C1 segment of cervical spinal cord (tissue), 14 donors: ENCODE results near the gene IL17RB.

Source experiments
- DNase-seq, 14 donors: peaks; one replicate each; lab custom pipeline; 2025; lab: John Stamatoyannopoulos, UW

The IL17RB gene

DNA sequence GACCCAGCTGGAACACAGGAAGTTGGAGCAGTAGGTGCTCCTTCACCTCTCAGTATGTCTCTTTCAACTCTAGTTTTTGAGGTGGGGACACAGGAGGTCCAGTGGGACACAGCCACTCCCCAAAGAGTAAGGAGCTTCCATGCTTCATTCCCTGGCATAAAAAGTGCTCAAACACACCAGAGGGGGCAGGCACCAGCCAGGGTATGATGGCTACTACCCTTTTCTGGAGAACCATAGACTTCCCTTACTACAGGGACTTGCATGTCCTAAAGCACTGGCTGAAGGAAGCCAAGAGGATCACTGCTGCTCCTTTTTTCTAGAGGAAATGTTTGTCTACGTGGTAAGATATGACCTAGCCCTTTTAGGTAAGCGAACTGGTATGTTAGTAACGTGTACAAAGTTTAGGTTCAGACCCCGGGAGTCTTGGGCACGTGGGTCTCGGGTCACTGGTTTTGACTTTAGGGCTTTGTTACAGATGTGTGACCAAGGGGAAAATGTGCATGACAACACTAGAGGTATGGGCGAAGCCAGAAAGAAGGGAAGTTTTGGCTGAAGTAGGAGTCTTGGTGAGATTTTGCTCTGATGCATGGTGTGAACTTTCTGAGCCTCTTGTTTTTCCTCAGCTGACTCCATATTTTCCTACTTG, 11.9 kb downstream of the IL17RB start:
- DNase-seq = no peak

DNA sequence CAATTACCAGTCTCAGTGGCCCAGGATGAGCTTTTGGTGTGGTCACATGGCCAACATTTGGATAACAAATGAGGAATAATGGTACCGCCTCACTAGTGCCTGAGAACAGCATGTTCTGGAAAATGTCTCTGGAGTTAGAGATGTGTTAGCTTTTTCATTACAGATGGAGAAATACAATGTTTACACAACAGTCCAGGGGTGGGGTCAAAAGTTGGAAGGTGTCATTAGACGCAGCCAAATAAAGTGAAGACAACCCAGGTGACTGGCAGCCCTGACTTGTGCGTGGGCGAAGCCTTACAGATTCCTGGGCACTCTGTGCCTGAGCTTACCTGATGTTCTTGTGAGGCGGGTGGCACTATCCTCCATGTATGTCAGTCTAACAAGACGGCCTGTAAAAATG, 12.8 kb downstream of the IL17RB start:
- no peak for DNase-seq

DNA sequence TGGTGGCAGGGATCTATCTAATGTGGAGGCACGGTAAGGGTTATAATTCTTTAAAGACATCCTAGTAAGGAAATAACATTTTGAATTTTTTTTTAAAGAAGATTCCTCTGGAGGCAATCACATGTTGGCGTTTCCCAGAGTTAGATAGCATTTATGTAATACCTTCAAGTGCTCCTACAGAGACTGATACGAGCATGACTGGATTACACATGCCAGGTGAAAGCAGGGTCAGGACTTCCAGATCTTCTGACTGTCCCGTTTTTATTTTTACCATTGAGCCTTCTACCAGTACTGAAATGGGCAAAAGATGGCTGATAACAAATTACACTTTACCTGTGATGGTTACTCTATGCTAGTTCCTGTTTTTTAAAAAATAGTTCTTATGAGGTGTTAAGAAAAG, 13.8 kb downstream of the IL17RB start:
- DNase-seq = no peak

DNA sequence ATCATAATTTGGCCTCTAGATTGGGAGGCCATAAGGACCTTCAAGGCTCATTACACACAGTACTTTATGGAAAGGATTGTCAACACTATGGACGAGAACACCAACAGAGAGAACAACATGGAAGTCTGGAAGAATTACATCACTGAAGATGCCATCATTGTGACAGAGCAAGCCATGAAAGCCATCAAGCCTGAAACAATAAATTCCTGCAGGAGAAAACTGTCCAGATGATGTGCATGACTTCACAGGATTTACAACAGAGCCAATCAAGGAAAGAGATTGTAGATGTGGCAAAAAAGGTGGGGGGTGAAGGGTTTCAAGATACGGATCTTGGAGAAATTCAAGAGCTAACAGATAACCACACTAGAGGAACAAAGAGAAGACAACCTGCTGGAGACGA, 15.9 kb downstream of the IL17RB start:
- no peak for DNase-seq

DNA sequence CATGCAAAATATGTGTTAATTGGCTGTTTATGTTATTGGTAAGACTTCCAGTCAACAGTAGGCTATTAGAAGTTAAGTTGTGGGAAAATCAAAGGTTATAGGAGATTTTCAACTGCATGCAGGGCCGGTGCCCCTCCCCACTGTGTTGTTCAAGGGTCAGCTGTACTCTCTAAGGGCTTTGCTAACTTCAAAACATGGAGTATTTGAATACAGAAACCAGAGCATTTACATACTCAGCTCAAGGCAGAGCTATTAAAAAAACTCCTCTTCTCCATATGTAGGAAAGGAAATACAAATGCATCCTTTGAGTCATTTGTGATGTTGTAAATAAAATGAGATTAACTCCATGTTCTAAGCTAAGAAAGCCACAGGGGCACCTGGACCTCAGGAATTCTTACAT, 16.8 kb downstream of the IL17RB start:
- no peak for DNase-seq

DNA sequence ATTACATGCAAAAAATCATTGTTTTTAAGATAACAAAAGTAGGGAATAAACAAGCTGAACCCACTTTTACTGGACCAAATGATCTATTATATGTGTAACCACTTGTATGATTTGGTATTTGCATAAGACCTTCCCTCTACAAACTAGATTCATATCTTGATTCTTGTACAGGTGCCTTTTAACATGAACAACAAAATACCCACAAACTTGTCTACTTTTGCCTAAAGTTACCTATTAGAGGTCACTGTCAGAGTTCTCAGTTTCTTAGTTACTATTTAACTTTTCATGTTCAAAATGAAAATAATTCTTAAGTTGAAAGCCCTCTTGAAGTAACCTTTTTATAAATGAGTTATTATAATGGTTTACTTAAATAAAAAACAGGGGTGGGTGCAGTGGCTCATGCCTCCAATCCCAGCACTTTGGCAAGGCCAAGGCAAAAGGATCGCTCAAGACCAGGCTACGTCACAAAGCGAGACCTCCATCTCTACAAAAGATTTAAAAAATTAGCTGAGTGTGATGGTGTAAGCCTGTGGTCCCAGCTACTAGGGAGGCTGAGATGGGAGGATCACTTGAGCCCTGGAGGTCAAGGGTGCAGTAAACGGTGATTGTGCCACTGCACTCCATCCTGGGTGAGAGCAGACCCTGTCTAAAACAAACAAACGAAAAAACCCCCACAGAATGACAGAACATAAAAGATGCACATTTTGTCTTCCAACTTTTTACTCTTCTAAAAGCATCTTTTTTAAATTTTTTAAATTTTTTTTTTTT, 19.5 kb downstream of the IL17RB start:
- DNase-seq = no peak

DNA sequence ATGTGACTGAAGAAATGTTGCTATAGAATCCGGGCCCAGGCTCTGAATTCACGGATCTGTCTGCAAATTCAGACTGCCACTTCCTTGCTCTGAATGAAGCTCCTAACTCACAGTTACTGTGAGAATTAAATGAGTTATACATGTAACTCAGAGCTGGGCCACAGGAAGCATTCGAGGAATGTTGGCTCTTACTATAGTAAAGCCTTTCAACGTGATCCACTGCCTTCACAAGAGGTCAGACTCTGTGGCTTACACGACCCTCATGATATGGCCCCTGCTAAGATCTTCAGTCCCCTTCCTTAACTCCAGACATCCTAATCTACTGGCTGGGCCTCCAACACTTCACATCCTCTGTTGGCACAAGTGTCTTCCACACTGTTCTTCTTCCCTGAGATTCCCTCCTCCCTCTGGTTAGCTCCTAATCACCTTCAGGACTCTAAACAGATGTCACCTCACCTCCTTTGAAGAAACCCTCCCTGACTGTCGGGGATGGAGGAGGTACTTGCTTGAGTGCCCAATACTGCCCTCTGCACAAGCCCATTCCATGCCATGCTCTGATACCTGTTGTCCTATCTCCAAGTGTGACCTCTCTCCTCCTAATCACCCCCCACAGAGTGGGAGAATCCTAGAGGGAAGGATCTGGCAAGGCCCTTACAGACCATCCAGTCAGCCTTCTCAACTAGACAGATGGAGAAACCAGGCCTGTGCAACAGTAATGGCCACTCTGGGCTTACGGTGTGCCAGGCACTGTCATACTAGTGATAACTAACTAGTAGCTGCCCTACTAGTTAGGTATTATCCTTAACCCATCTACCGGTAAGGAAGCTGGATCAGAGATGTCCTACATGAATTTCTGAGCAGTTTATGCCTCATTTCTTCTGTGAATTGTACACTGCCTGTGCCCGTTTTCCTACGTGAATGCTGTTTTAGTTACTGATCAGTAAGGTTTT, 34.3 kb downstream of the IL17RB start:
- DNase-seq = peak in 1 of 14 donors; percentile 3

DNA sequence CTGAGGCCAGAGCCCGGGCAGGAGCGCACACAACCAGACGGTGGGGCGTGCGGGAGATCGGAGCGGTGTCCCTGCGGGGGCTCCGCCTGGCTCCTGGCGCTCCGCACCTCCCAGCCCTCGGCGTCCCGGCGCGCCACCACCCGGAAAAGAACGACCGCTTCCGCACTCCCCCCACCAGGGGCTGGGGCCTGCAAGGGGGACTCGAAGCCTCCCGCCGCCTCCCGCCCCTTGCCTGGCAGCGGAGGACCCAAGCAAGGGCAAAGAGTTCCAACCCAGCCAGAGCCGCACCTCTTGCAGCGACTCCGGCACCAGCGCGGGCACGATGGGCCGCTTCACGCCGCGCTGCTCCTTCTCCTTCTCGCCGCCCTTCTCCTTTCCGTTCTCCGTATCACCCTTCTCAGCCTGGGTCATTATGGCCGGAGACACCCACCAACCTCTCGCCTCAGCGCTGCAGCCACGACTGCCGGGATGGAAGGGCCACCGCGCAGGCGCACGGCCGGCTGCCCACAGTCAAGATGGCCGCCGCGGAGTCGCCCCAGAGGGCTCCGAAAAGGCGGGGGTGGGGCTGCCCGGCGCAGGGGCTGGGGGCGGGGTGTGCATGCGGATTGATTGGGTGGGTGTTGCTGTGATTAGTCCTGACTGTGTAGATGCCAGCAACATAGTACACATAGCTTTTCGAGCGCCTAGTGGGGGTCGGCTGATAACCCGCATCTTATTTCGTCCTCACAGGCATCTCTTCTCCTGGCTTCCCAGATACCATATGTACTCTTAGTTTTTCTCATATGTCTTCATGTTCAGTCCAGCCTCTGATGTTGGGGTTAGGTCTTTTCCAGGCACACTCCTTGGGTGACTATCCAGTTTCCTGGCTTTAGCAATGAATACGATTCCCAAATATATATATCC, 35.6 kb downstream of the IL17RB start, which contains the start of gene ACTR8:
ACTR8 (minus strand) TSS at position 462 of the 903 bp plus-strand sequence; CDS start at position 411, 51 bp downstream.
- peak; percentile 21 to 94 (median 84) for DNase-seq

DNA sequence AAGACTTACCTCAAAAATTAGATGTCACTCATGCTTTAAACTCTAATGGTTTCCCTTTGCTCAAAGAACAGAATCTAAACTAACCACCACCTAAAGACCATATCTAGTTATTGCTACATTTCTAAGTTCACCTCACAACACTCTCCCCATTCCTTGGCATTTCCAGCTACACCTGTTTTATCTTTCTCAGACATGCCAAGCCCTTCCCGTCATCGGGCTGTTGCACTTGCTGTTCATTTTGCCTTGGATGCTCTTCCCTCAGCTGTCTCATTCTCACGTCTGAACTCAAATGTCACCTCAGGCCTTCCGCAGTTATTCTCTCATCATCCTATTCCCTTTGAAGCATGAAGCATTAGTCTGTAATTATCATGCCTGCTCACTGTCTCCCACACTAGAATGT, 36.6 kb downstream of the IL17RB start:
- DNase-seq = no peak

DNA sequence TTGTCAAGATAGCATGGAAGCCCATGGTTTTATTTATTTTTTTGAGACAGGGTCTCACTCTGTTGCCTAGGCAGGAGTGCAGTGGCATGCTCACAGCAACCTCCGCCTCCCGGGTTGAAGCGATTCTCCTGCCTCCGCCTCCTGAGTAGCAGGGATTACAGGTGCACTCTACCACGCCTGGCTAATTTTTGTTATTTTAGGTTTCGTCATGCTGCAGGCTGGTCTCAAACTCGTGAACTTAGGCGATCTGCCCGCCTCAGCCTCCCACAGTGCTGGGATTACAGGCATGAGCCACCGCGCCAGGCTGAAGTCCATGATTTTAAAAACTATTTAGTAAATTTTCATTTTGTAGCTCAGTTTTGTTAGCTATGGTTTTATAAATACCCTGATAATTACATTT, 38.3 kb downstream of the IL17RB start:
- DNase-seq = no peak

DNA sequence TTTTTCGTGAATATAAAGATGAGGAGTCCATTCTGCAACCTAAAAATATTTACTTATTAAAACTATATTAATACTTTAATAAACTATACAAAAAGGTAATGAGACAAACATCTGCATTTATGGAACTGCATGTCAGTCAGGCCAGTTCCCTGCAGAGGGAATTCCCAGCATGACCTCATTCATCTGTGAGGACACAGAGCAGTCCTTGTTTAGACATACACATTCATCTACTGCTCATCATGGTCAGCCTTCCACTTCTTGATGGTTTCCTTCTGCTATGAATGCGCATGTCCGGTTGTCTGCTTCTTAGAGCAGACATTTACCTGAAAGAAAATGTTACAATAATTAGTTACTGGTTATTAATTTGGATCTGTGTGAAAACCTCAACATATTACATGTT, 38.9 kb downstream of the IL17RB start:
- peak in 3 of 14 donors; percentile 2 to 11 (median 4) for DNase-seq

DNA sequence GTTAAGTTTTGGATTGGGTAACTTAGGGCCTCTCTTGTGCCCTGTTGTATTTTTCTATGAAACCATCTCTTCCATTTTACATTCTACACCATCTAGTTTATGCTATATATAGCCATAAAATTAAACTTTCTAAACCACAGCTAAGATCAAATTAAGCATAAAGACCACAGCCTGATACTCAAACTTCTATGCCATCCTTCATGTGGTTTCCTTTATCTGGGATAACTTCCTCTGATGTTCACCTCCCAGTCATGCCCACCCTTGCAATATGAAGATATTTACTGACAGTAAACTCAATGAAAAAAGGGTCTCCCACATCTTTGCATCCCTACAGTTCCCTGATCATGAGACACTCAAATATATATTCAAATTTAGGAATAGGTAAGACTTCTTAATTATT, 41.1 kb downstream of the IL17RB start:
- no peak for DNase-seq

DNA sequence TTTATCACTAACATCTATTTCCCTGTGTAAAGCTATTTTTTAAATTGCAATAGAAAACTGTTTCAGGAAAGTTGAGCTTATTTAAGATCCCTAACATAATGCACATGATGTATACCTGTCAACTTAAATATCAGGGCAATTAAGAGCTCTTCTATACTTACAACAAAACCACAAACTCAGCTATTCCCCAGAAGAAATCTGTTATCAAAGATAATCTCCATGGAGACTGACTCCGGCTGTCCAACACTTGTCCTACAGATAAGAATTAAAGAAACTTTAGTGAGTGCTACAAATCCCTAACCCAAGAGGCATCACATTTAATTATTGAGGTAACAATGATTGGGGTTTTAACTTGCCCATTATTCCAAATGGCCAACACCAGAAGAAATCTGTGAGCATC, 41.9 kb downstream of the IL17RB start:
- DNase-seq = no peak

DNA sequence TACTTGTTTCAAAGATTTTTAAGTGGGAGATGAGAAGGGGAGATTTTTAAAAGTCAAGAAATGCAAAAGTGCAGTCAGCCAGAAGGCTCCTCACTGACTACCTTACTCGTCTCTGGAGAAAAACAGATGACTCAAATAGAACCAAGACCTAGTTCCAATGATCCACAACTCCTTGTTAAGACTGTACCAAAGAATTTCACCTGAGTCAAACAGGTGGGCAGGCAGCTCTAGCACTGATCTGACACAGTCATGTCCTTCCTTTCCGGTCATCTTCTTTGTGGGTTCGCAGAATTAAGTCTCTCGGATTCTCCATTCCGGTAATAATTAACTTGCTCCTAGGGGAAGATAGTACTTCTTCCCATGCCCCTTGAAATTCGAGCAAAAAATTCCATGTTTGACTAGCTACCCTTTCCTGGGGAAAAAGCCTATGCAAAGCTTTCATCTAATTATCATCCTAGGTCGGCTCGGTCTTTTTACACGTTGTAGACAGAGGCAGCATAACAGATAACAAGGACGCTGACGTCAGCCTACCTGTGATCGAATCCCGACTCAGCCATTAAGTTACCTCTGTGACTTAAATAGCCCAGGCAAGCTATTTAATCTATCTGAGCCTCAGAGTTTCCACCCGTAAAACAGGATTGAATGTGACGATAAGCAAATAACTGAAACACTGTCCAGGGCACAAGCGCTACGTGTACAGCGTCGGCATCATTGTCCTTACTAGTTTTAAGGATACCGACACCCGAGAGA, 44.5 kb downstream of the IL17RB start:
- peak in 1 of 14 donors; percentile 36 for DNase-seq

DNA sequence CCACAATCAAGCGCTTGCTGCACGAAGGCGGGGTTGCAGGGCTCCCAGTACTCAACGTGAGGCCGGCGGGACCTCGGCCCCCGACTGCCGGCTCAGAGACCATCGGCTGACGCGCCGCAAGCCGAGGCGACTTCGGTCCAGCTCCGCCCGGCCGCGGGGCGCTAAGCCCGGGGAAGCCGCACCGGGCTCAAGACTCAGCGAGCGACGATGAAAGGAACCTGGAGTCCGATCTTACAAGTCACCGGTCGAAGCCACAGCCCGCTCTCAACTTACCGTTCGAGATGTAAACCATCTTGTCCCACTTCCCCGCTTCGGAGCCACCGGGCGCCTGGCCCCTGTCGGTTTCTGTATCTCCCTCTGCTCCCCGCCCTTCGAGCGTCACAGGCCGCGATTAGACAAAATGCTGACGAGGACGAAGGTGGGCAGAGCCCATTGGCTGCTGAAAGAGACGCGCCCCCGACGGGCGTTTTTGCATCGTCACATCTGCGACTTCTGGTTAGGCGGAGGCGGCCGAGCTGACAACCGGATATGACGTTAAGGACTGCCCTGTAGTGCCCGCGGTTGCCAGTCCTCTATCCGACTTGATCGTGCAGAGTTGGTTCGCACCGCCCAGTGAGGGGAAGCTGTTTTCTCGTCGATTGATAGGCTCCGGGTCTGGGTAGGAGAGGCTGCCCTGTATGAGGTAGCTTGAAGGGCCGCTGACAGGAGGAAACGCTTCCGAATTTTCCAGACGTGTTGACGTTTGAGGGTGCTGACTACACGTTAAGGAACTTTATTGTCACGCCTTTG, 45.3 kb downstream of the IL17RB start, which contains the start of gene SELENOK:
SELENOK (minus strand) TSS at position 363 of the 789 bp plus-strand sequence.
- peak; percentile 85 to 99 (median 96) for DNase-seq

DNA sequence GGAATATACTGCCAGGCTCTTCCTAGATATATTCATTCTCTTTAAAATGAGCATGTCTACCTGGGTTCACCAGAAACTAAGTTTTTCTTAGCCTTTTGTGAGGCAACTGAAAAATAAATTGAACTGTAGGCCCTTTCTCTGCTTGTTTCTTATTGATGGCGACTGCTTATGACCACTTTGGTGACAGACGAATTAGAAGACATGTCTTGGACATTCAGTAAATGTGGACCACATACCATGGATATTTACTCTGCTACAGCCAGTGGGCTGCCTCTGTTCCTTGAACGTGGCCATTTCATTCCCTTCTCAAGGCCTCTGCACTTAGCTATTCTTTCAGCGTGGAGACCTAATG, 45.9 kb downstream of the IL17RB start:
- DNase-seq = no peak

DNA sequence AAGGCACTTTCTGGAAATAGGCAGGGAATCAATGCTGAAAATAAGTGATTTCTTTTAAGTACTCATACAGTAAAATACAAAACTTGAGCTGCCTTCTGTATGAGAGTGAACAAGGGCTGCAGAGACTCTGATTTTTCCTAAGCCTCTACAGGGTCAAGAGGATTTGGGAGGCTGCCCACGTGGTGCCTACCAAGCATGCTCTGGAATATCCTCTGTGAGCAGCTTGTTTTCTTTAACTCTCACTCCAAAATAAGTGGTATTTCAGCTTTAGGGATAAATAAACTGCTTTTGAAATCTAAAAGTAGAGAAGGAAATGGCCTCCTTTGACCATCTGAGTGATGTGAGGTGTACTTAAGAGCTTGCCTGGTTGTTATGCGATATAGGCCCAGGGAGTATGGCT, 53.4 kb downstream of the IL17RB start:
- DNase-seq = no peak

DNA sequence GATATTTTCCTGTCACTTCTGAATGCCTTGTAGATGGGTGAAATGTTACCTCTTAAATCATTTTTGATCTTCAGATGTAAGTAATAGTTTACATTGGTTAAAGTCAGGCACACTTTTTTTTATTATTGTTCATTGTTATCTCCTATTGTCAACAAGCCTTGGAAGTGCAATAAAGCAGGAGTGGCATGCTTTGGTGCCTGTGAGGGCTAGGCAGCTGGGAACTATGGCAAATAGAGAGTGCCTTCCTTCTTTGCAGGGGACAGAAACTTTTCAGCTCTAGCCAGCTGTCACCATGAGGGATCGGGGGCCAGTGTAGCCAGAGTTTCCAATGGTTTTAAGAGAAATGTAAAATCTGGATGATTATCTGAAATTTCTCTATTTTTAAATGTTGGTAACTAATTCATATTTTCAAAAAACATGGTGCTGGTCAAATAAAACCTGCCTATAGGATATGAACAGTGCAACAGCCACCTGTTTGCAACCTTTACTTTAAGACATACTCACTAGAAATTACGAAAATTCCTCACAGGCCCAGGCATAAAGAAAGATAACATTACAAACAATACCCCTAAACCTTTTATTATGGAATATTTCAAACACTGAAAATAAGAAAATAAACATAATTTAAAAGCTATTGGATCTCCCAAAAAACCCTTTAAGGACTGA, 54.4 kb downstream of the IL17RB start:
- DNase-seq = no peak

DNA sequence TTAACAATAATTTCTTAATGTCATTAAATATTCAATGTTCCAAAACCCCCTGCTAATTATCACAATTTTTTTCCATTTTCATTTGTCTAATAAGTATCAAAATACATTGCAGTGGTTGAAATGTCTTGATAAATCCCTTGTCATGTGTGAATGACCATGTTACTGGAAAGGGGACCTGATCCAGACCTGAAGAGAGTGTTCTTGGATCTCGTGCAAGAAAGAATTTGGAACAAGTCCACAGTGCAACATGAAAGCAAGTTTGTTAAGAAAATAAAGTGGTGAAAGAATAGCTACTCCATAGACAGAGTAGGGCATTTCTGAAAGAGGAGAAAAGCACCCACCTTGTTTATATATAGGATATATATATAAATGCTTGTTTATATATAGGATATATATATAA, 55.7 kb downstream of the IL17RB start:
- DNase-seq = no peak
